ENCODE measurements around the gene HERC2.
"Not testable (repeated sequence)": the region's sequence is repeated elsewhere in the genome, so short reads cannot be mapped to it uniquely, and the experiment has no call there.

DNA sequence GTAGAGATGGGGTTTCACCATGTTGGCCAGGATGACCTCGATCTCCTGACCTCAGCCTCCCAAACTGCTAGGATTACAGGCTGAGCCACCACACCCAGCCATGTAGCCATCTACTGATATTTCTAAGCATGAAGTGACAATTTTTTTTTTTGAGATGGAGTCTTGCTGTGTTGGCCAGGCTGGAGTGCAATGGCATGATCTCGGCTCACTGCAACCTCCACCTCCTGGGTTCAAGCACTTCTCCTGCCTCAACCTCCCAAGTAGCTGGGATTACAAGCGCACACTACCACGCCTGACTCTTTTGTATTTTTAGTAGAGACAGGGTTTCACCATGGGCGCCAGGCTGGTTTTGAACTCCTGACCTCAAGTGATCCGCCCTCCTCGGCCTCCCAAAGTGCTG is 5.0 kb downstream of the HERC2 start:
- TF ChIP-seq, protein P1, sequence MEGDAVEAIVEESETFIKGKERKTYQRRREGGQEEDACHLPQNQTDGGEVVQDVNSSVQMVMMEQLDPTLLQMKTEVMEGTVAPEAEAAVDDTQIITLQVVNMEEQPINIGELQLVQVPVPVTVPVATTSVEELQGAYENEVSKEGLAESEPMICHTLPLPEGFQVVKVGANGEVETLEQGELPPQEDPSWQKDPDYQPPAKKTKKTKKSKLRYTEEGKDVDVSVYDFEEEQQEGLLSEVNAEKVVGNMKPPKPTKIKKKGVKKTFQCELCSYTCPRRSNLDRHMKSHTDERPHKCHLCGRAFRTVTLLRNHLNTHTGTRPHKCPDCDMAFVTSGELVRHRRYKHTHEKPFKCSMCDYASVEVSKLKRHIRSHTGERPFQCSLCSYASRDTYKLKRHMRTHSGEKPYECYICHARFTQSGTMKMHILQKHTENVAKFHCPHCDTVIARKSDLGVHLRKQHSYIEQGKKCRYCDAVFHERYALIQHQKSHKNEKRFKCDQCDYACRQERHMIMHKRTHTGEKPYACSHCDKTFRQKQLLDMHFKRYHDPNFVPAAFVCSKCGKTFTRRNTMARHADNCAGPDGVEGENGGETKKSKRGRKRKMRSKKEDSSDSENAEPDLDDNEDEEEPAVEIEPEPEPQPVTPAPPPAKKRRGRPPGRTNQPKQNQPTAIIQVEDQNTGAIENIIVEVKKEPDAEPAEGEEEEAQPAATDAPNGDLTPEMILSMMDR (IDR thresholded peaks at IDR 0.05; ENCODE audit: insufficient read depth, low read length, poor library complexity, severe bottlenecking): not testable (repeated sequence)
- TF ChIP-seq EZH2phosphoT487 (conservative IDR thresholded peaks at IDR 0.05; ENCODE audit: low read length): not testable (repeated sequence)
